COR-L47 (cell line): ENCODE data around the gene SDCBP2.
A peak's percentile ranks its signal among the peaks of the same experiment; 100 is the strongest.

Source experiments
- DNase-seq: peaks from one replicate; lab custom pipeline; 2025; lab: John Stamatoyannopoulos, UW

SDCBP2 gene

DNA sequence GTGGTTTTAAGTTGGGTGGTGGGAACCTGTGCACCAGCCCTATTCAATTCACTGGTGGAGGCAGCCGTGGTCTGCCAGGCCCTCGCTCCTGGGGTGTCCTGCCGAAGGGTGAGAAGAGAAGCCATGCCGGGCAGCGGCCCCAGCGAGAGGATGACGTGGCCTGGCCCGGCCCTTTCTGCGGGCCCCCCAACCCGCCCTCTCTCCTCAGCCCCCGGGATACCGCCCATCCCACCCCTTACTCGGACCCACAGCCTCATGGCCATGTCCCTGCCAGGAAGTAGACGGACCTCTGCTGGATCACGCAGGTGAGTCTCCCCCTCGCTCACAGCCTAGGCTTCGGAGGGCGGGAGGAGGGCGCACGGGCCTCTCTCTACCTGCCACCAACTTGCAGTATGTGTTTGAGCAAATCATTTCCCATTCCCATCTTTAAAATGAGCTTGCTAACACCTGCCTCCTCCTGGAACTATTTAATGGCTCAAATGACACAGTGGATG lies 32.8 kb downstream of the SDCBP2 start:
- DNase-seq, result no peak

DNA sequence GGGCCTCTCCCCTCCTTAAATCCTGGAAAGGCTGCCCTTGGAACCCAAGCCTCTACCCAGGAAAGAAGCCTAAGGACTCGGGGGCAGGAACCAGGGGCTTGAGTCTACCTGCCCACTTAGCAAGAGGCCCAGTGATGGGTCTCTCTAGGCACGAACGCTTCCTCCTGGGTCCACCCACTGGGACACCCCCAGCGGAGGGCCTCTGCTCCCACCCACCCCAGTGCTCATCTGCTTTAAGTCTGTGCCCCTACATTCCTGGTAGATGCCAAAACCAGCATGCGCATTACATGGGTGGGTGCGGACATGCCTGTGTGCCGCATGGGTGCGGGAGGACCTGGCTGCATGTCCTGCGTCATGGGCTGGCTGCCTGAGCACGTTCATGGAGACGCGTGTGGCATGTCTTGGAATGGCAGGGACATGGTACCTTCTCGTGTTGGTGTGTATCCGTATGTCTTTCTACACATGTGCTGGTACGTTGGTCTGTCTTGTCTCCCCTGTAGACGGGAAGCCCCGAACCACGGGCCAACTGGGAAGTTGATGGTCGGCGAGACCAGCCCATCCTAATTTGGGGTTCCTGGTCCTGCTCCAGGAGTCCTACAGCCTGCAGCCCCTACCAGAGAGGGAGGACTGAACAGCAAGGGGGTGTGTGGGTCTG lies 33.5 kb downstream of the SDCBP2 start:
- no peak for DNase-seq

DNA sequence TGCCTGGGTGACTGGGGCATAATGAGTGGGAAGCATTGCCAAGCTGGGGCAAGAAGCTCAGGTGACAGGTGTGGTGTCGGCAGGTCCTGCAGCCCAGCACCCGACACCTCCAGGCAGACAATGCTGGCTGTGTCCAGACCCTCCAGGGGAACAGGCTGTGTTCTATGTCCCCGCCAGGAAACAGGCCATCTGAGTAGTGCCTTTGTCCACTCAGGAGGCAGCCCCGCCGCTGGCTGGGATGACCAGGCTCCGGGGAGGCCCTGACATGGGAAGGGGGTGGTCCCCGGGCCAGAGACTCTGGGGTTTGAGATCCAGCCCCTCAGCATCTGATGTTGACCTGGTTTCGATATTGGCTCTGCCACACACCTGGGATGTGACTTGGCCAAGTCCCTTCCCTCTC lies 34.4 kb downstream of the SDCBP2 start:
- DNase-seq, result no peak

DNA sequence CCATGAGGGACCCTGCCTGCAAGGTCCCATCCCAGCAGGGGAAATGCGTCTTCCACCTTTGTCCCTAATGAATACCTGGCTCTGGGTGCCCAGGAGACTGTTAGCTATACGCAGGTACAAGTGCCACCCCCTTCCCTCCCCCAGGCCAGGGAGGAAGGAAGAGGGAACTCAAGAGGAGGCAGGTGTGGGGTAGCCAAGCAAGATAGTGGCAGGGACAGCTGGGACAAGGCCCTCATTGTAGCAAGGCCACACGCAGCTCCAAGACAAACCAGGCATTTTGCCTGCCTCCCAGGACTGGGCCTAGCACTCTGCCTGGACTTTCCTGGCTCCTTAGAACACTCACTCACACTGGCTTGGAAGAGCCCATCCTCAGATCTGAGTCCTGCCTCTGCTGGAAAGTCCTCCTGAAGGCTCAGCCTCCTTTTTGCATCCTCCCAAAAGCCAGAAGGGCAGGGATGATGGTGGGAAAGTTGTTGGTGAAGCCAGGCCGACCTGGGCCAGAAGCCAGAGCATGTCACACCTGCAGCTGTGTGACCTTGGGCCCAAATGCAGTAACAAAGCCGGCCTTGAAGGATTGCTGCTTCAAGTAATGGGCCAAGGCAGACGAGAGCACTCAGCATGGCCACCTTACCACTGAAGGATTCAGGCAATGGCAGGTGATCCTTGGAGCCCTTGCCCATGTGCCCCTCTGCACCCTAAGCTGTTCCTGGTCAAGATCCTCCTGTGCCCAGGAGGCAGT lies 35.1 kb downstream of the SDCBP2 start:
- no peak for DNase-seq

DNA sequence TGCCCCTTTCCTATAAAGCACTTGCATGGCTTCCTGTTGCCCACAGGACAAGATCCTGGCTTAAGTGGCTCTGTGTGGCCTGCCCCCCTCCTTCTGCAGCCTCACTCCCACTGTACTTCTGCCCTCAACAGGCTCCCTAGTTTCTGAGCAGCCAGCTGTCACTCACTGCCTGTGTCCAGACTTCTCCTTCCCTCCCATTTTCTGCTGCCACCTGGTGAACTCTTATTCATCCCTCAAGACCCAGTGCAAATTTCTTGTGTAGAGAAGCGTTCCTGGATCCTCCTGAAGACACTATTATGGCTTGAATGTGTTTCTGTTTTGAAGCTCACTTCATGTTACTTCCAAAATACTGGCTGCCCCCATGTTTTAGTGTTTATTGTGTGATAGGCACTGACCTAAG lies 36.3 kb downstream of the SDCBP2 start:
- no peak for DNase-seq

DNA sequence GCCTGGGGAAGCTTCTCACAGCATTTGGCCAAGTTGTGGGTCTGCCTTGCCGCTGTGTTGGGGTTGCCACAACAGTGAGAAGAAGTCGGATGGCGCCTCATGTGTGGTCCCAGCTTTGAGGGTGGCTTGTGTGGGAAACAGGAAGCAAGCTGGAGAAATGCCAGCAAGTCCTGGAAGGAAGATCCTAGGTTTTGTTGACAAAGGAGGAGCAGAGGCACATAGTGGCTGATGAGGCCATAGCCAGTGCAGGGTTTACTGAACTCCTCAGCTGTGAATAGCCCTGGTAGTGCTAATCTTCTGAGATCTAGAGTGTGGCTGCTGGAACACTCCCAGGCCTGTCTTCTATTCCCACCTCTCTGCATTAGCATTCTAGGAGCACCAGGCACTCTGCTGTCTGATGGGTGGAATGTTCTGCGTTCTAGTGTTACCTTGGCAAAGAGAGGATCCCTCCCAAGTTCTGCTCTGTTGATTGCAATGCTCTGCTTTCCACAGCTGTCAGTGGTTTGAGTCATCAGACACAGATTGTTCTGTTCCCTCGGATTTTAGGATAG lies 37.7 kb downstream of the SDCBP2 start:
- DNase-seq, result peak; percentile 17

DNA sequence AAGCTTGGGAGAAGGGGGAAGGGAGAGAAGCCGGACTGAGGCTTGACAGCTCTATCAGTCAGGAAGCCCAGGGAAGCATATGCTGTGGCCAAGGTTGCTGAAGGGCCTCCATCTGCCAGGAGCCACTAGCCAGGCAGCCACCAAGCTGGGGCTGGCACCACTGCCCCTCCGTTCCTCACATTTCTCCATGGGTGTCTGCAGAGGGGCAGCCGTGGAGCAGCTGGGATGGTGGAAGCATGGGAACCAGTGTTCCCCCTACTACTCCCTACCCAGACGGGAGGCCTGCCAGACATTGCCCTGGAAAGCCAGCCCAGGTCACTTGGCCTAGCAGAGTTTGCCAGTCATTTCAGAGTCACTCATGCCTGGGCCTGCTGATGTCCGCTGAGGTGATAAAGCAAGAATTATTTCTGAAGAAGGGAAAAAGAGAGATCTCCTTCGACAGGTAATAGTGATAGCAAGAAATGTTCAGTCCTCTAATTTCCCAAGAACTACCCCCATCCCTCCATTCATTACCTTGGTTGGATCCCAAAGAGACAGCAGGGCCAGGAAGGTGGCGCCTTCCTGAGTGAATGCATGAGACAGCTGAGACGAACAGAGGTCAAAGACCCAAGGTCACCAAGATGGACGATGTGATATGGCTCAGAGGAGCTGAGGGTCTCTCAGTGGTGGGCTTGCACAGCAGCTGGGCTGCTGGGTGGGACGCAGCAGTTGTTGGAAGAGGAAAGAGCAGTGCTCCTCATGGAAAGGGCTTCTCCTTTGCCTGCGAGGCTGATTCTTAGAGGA lies 41.0 kb downstream of the SDCBP2 start:
- no peak for DNase-seq

DNA sequence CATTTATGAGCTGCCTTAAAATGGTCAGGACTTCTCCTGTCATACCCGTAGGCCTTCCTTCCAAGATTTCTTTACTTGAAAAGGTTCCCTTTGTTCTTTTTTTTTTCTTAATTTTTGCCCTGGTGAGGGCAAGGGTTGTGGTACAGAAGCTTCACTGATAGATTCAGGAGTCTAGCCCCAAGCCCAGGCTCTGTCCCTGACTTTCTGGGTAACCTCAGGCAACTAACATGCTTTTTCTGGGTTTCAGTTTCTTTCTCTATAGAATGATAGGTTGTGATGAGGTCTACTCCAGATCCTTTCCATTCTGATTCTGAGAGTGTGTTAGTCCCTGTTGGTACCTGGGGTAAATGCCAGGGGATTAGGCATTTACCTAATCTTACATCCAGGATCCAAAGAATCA lies 41.6 kb downstream of the SDCBP2 start:
- DNase-seq, result no peak

DNA sequence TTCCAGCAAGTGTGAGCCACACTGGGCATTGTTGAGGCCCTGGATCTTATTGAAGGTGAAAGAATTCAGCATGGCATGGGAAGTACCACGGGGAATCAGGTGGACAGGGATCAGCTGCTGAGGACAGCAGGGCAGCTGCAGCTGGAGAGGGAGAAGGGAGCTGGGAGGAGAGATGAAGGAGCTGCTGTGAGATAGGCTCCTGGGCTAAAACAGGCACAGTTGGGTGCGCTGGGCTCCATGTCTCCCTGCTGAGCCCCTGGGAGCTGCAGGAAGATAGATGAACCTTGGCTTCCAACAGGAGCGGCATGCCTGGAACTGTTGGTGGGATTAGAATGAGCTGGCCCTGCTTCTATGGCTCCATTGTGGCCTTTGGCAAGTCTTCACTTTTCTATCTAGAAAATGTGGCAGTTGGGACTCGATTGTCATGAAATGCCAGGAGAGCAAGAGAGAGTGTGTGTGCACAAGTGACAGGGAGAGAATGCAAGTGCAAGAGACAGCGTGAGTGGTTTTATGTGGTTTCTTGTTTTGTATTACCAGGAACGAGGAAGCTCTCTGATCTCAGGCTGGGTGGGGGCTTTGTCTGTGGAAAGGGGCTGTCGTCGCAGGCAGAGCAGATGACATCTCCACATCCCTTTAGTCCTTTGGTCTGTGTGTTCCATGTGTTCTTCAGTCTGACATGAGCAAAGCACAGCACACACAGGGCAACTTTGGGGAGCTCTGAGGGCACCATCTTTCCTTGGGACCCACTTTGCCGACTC lies 42.5 kb downstream of the SDCBP2 start:
- no peak for DNase-seq

DNA sequence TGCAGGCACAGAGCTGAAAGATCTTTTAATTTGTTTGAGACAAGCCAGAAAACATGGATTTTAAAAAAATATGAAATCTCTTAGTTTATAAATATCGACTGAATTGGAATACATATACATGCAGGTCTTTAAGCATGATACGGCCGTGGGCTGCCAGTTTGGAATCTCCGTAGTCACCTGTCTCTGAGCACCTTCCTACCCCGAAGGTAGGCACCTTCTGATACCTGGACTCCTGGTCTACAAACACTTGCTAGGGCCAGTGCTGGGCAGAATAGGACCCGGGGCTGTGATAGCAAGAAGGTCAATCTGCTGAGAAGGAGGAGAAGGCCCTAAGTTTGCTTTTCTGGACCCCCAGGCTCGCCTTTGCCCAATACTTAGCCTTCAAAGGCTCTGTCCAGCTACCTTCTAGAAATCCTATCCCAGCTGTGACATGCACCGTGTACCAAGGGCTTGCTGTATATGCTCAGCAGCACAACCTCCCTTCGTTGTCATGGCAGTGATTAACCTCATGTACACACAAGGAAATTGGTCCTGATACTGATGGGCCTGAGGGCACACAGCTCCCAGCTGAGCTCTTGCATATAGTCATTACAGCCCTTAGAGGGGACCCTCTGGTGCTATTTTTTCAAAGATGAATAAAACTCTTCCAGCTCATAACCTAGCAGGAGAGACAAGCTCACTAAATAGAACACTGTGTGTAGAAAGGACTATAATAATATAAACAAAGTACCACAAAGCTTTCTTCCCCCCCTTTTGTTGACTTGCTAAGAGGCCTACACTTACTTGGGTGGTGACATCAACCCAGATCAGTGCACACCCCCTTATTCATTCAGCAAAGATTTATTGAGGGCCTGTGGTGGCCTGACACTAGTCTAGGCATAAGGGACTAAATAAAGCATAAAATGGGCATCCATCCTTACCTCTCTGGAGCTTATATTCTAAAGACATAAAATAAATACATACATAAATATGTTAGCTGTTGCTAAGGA lies 45.1 kb downstream of the SDCBP2 start:
- DNase-seq, result peak; percentile 20

DNA sequence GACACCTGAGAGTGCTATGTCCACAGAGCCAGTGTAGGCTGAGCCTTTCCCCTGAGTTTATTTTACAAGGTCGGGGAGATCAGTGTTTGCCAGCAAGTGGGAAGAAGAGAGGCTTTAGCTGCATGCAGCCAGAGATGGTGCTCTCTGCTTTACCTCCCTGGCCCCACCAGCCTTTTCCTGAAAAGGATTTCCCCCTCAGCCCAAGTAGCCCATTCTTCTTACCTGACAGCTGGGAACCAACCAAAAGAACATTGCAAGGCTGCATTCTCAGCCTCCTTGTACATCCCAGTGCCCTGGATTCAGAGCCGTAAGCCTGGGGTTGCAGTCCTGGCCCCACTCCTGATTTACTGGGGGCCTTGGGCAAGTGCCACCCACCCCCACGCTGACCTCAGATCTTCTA lies 46.0 kb downstream of the SDCBP2 start:
- no peak for DNase-seq

DNA sequence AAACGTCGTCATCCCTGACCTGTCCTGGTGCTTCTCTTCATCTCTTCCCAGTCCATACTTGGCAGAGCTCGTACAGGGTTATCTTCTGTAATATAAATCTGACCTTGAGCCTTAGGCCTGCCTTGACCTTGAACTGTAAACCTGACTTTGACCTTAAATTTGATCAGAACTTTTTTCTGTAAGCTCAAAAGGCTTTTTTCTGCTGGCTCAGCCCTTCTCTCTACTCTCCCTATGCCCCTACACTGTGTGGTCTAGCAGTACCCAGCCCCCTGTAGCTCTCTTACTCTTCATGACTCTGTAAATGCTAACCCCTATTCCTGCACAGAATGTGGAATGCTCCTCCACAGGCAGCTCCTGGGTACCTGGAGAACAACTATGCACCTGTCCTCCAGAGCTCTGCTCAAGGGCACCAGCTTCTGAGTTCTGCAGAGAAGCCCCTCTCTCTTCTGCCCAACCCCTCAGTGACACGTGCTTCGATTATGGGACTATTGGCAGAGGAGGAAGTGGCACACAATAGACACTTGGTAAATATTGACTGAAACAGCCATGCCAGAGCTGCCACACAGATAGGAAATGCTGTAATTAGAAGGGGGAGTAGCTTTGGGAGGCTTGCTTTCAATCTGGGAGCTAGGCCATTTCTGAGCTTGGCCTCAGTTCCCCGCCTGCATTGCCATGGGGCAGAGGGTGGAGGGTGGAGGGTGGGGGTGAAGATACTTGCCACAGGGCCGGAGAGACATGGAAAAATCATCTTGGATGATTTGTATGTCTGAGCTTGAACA lies 47.5 kb downstream of the SDCBP2 start:
- peak; percentile 68 for DNase-seq

DNA sequence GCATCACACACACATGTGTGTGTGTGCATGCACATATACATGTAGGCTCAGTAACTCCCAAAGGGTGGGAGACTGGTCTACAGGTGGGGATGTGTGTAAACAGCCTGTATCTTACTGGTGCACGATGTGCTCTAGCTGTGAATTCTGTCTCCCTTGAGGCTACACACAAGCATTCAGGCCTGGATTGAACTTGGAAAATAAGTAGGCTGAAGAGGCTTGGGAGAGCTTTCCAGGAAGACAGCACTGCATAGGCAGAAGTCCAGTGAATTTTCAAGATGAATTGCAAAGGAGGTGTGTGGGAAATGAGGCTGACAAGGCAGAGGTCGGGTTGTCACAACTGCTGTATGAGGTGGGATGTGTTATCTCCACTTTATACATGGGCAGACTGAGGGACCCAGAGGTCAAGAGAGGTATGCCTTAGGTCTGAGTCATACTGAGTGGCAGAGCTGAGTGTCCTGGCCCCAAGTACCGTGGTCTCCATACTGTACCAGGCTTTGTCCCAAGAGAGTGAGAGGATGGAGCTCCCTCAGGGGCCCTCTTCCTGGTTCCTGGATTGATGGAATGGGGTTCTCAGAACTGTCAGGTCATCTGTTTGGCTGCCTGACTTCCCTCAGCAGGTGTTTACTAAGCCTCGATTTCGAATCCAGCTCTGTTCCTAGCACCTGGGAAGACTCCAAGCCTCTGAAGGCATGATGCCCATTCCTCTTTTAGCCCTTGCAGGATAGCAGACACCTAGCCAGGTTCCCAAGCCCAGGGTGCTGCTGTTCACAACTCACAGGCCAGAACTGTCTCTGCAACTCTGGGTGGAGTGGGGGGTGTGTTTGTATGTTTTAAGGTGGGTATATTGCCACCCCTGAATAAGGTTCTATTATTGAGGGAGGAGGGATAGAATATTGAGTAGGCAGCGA lies 48.5 kb downstream of the SDCBP2 start:
- DNase-seq, result no peak

DNA sequence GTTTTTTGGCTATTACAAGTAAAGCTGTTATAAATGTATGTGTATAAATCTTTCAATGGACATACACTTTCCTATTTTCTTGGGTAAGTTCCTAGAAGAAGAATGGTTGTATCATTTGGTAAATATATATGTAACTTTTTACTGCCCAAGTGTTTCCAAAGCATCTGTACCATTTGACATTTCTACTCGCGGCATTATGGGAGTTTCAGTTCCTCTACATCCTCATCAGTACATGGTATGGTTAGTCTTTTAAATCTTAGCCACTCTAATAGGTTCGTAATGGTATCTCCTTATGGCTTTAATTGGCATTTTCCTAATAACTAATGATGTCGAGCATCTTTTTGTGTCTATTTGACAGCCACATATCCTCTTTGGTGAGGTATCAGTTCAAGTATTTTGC lies 49.9 kb downstream of the SDCBP2 start:
- no peak for DNase-seq

DNA sequence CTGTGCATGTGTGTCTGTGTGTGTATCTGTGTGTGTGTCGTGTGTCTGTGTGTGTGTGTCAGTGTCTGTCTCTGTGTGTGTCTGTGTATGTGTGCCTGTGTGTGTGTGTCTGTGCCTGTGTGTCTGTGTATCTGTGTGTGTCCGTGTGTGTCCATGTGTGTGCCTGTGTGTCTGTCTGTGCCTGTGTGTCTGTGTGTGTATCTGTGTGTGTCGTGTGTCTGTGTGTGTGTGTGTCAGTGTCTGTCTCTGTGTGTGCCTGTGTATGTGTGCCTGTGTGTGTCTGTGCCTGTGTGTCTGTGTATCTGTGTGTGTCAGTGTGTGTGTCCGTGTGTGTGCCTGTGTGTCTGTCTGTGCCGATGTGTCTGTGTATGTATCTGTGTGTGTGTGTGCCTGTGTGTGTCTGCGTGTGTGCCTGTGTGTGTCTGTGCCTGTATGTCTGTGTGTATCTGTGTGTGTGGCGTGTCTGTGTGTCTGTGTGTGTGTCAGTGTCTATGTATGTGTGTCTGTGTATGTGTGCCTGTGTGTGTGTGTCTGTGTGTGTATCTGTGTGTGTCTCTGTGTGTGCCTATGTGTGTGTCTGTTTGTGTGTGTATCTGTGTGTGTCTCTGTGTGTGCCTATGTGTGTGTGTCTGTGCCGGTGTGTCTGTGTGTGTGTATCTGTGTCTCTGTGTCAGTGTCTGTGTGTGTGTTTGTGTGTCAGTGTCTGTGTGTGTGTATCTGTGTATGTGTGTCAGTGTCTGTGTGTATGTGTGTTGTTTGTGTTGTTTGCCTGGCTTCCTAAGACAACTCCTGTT lies 51.2 kb downstream of the SDCBP2 start:
- DNase-seq, result no peak

DNA sequence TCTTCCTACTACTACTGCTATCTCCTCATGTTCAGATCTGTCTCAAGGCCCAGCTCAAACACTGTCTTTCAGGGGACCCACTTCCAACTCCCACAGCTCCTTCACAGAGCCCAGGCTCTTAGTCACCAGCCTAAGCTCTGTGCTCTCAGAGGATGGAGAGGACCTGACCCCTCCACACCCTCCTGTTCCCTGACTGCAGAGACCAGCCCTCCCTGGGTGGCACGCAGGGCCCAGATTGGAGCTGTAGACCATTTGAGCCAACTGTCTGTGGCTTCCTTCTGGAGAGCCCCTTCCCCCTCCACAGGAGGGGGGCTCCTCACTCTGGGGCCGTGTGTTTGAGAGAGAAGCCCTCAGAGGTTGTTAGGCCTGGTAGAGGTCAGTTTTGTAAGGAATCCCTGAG lies 53.0 kb downstream of the SDCBP2 start:
- DNase-seq, result no peak

DNA sequence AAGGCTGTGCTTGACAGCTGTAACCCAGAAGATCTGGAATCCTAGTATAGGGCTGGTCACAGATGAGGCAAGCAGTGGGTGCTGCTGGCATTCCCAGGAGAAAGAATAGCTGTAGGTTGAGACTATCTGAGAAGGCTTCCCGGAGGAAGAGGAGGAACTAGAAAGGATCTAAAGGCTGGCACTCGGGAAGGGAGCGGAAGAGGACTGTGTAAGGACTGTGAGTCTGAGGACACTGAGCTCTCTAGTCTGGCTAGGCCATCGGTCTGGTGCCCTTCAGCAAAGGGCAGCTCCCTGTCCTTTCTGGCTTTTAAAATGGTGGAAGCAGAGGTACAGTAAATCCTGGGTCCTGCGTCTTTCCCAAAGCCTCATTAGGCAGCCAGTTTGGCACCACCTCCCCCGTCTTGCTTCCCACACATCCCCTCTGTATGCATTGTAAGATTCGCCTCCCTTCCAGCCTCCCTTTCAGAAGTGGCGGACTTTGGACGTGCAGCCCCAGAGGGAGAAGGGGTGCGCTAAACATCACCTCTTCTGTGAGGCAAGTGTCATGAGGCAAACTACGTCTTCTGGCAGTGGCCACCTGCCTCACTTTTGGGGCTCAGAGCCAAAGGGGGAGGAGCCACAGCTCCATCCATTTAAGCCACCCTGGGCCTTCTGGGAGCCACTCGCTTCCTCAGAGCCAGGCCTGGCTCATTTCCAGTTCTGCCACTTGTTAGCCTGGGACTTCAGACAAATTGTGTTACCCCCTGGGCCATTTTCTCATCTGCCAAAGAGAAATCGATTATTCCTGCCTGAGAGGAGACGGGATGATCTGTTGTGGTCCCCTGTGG lies 54.2 kb downstream of the SDCBP2 start:
- DNase-seq, result peak; percentile 93
